ENCODE results near the gene ITGAV.

- TF ChIP-seq POLR2A (IDR thresholded peaks at IDR 0.05) (no peak), CTCF (IDR thresholded peaks at IDR 0.05) (no peak), EP300 (IDR thresholded peaks at IDR 0.05) (no peak)
Observed at GRCh38 chr2:186543561-186544131, 46.2 kb upstream of the ITGAV start.

Measured in suprapubic skin (tissue), 3 donors.